SK-N-SH treated with all-trans-retinoic acid at 6 μM for 48 hours (cell line): ENCODE data around the gene BRD4.

Experiments
- CSDC2 ChIP-seq: fragments of 250-450 bp; sonication (Bioruptor Pico); IDR thresholded peaks from 2 replicates; pipeline ENCODE4 v1.5.0; 2020; ENCODE audit warnings: mild to moderate bottlenecking, moderate library complexity
- OSR1 ChIP-seq: fragments of 250-450 bp; sonication (Bioruptor Pico); IDR thresholded peaks from 2 replicates; pipeline ENCODE4 v1.8.0; 2022; ENCODE audit warnings: moderate library complexity, mild to moderate bottlenecking, inconsistent platforms
- TOX ChIP-seq: fragments of 250-450 bp; sonication (Bioruptor Pico); IDR thresholded peaks from 2 replicates; pipeline ENCODE4 v1.8.0; 2021; ENCODE audit warnings: mild to moderate bottlenecking, moderate library complexity, borderline replicate concordance
- ZFP3 ChIP-seq: fragments of 250-450 bp; sonication (Bioruptor Pico); IDR thresholded peaks from 2 replicates; pipeline ENCODE4 v1.5.0; 2020; ENCODE audit warnings: mild to moderate bottlenecking, moderate library complexity
- TF ChIP-seq, protein P1 (sequence below): fragments of 250-450 bp; sonication (Bioruptor Pico); IDR thresholded peaks from 2 replicates; pipeline ENCODE4 v1.5.0; 2020; ENCODE audit warnings: mild to moderate bottlenecking, moderate library complexity
- TF ChIP-seq, protein P2 (sequence below): fragments of 250-450 bp; sonication (Bioruptor Pico); IDR thresholded peaks from 2 replicates; pipeline ENCODE4 v1.5.1; 2020; ENCODE audit warnings: low read depth, mild to moderate bottlenecking, moderate library complexity

GRCh38 chr19:15331419-15332310 is 674 bp downstream of the BRD4 start:
- TF ChIP-seq, protein P1, sequence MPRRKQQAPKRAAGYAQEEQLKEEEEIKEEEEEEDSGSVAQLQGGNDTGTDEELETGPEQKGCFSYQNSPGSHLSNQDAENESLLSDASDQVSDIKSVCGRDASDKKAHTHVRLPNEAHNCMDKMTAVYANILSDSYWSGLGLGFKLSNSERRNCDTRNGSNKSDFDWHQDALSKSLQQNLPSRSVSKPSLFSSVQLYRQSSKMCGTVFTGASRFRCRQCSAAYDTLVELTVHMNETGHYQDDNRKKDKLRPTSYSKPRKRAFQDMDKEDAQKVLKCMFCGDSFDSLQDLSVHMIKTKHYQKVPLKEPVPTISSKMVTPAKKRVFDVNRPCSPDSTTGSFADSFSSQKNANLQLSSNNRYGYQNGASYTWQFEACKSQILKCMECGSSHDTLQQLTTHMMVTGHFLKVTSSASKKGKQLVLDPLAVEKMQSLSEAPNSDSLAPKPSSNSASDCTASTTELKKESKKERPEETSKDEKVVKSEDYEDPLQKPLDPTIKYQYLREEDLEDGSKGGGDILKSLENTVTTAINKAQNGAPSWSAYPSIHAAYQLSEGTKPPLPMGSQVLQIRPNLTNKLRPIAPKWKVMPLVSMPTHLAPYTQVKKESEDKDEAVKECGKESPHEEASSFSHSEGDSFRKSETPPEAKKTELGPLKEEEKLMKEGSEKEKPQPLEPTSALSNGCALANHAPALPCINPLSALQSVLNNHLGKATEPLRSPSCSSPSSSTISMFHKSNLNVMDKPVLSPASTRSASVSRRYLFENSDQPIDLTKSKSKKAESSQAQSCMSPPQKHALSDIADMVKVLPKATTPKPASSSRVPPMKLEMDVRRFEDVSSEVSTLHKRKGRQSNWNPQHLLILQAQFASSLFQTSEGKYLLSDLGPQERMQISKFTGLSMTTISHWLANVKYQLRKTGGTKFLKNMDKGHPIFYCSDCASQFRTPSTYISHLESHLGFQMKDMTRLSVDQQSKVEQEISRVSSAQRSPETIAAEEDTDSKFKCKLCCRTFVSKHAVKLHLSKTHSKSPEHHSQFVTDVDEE (CRISPR knock-in tag) = no peak
- TF ChIP-seq OSR1 (CRISPR knock-in tag) (no peak), CSDC2 (CRISPR knock-in tag) (no peak), TOX (CRISPR knock-in tag) (no peak), ZFP3 (CRISPR knock-in tag) (no peak)
- TF ChIP-seq, protein P2, sequence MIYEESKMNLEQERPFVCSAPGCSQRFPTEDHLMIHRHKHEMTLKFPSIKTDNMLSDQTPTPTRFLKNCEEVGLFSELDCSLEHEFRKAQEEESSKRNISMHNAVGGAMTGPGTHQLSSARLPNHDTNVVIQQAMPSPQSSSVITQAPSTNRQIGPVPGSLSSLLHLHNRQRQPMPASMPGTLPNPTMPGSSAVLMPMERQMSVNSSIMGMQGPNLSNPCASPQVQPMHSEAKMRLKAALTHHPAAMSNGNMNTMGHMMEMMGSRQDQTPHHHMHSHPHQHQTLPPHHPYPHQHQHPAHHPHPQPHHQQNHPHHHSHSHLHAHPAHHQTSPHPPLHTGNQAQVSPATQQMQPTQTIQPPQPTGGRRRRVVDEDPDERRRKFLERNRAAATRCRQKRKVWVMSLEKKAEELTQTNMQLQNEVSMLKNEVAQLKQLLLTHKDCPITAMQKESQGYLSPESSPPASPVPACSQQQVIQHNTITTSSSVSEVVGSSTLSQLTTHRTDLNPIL (CRISPR knock-in tag) = no peak
